HEK293T (cell line): Measurements from ENCODE around the gene DEFB131B.
"Not testable (repeated sequence)": the region's sequence is repeated elsewhere in the genome, so short reads cannot be mapped to it uniquely, and the experiment has no call there.

ENCODE experiments used
- BHLHE40 ChIP-seq: fragments of 450-650 bp; IDR thresholded peaks from 2 replicates; pipeline ENCODE4 v1.6.1; 2016; ENCODE audit warnings: mild to moderate bottlenecking, moderate library complexity, borderline replicate concordance
- ELF4 ChIP-seq: fragments of 450-650 bp; IDR thresholded peaks from 2 replicates; pipeline ENCODE4 v1.6.1; 2017; ENCODE audit warnings: antibody characterized with exemption
- TARDBP ChIP-seq: fragments of 450-650 bp; IDR thresholded peaks from 2 replicates; pipeline ENCODE4 v1.6.1; 2016

GRCh38 chr11:71867209-71867608, 11.0 kb upstream of the DEFB131B start:
- TF ChIP-seq TARDBP, ELF4, BHLHE40: not testable (repeated sequence)
